Lower lobe of right lung (tissue), 2 donors: ENCODE measurements around the gene RNF222. TPM values are rescaled to one million over a fixed set of nuclear protein-coding genes. Genes with fewer than 3 reads are reported as not detected.

Source experiments
- ATAC-seq, 2 donors: fragments of 200-7000 bp; cut with Tn5 transposase; one replicate each; pipeline ENCODE4 v1.9.1; 2020 to 2022; ENCODE audit warnings: mild to moderate bottlenecking in 2 of 2, moderate library complexity in 2 of 2
- DNase-seq: peaks from one replicate; pipeline ENCODE4 v3.0.0-alpha.2; 2020
- H3K27ac ChIP-seq: fragments of 200-600 bp; one replicate; pipeline ENCODE4 v1.8.0; 2022
- H3K27me3 ChIP-seq: fragments of 200-600 bp; one replicate; pipeline ENCODE4 v1.8.0; 2022; ENCODE audit warnings: low read depth
- H3K36me3 ChIP-seq: fragments of 200-600 bp; one replicate; pipeline ENCODE4 v1.8.0; 2022; ENCODE audit warnings: mild to moderate bottlenecking
- H3K4me1 ChIP-seq: fragments of 200-600 bp; one replicate; pipeline ENCODE4 v1.8.0; 2022
- H3K4me3 ChIP-seq: fragments of 200-600 bp; one replicate; pipeline ENCODE4 v1.8.0; 2022; ENCODE audit warnings: mild to moderate bottlenecking
- H3K9me3 ChIP-seq: fragments of 200-600 bp; one replicate; pipeline ENCODE4 v1.8.0; 2022
- intact Hi-C: fragments of 100-400 bp; cut with DNase I; formaldehyde crosslinking; loops from one replicate; pipeline ENCODE4 v1.11.0; 2022
- total RNA-seq: library from RNA; stranded (reverse); fragmentation: NEBNext Ultra II Directional; extraction: Animal tissue kit (Norgen Biotek cat#: 25700); gene quantifications from one replicate; pipeline ENCODE4 v1.2.1, GENCODE V29; 2021
- TF ChIP-seq, protein P1 (sequence below): fragments of 200-600 bp; IDR thresholded peaks from one replicate; pipeline ENCODE4 v1.8.0; 2022; ENCODE audit warnings: antibody characterized with exemption, mild to moderate bottlenecking
- donor health status: DM: no; HTN: yes; CAD: no; lungs with severe emphysema.

RNF222 gene
- total RNA-seq, 1 donor from 2014 or later = not detected

DNA sequence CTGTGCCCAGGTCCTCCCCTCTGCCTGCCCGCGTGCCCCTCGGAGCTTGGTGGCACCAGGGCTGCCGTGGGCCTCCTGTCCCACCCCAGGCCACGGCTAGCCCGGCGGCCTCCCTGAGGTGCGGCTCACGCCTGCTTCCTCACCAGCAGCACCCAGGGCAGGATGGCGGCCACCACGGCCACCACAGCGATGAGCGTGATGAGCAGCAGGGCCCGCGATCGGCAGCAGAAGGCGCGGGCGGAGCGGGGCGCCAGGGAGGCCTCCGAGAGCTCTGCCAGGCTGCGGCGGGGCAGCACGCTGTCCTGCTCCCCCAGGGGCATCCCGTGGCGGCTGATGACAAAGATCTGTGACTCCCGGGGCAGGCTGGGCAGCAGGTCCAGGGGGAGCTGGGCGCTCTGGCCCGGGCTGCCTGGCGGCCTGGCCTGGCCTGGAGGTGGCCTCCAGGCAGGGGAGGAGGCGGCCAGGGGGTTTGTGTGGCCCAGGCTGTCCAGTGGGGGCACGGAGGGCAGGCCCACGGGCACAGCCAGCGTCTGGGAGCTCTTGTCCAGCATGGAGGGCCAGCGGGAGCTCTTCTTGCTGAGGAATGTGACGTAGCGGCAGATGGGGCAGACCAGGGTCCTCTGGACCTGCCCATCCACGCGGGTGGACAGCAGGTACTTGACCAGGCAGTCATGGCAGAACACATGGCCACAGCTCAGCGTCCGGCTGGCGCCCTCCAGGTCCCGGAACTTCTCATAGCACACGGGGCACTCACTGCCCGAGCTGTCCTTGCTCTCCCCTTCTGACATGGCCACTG lies 4.8 kb downstream of the RNF222 start:
- H3K9me3 ChIP-seq = no peaks in the 10 kb centered on the region
- H3K4me3 ChIP-seq = no peak overlapping the region
- intact Hi-C loops = no loop called here
- TF ChIP-seq, protein P1, sequence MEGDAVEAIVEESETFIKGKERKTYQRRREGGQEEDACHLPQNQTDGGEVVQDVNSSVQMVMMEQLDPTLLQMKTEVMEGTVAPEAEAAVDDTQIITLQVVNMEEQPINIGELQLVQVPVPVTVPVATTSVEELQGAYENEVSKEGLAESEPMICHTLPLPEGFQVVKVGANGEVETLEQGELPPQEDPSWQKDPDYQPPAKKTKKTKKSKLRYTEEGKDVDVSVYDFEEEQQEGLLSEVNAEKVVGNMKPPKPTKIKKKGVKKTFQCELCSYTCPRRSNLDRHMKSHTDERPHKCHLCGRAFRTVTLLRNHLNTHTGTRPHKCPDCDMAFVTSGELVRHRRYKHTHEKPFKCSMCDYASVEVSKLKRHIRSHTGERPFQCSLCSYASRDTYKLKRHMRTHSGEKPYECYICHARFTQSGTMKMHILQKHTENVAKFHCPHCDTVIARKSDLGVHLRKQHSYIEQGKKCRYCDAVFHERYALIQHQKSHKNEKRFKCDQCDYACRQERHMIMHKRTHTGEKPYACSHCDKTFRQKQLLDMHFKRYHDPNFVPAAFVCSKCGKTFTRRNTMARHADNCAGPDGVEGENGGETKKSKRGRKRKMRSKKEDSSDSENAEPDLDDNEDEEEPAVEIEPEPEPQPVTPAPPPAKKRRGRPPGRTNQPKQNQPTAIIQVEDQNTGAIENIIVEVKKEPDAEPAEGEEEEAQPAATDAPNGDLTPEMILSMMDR = no peak
- H3K27ac ChIP-seq = no peak overlapping the region
- H3K36me3 ChIP-seq = no peaks in the 10 kb centered on the region
- peaks cover 30% of the 10 kb centered on the region for H3K27me3 ChIP-seq
- no peak for DNase-seq
- peak; percentile 24 to 31 for ATAC-seq
- no peaks in the 10 kb centered on the region for H3K4me1 ChIP-seq

DNA sequence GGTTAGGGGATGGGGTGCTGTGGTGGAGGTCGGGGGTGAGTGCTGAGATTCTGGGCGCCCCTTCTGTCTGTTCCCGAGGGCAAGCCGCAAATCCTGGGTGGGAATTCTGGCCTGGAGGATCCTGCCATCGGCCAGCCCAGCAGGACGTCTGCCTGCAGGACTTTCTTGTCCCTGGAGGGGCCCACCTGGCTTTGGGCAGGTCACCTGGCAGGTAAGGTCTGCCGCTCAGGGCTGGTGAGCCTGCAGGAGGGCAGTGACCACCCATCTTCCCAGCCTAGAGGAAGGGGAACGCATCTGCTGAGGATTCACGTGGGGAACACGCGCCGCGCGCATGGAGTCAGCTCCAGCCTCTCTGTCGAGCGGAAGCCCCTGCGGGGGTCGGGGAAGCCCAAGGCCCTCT lies 5.4 kb downstream of the RNF222 start:
- intact Hi-C loops = no loop called here
- no peaks in the 10 kb centered on the region for H3K9me3 ChIP-seq
- TF ChIP-seq, protein P1 = no peak
- ATAC-seq = no peak
- H3K27ac ChIP-seq = no peak overlapping the region
- H3K4me1 ChIP-seq = no peaks in the 10 kb centered on the region
- H3K4me3 ChIP-seq = no peak overlapping the region
- H3K36me3 ChIP-seq = no peaks in the 10 kb centered on the region
- no peak for DNase-seq
- peaks cover 24% of the 10 kb centered on the region for H3K27me3 ChIP-seq

DNA sequence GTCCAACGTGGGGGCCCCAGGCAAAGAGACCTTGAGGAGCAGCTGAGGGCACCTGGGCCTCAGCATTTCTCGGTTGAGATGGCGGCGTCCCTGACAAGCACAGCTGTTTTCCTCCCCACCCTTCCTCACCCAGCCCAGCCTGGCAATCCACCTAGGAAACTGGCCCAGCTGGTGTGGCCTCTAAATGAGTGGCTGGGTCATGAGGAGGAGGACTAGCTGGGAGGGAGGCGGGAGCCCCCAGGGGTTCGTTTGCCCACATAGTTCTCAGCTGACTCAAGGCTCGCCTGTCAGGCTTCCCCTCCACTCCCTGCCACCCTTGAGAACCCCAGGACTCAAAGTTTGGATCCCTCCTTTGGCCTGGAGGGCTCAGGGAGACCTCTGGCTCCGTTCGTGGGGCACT lies 5.9 kb downstream of the RNF222 start:
- Histone ChIP-seq H3K27me3 (peaks cover 19% of the 10 kb centered on the region), H3K36me3 (no peaks in the 10 kb centered on the region), H3K9me3 (no peaks in the 10 kb centered on the region), H3K4me3 (no peak overlapping the region), H3K27ac (no peak overlapping the region), H3K4me1 (no peaks in the 10 kb centered on the region)
- TF ChIP-seq, protein P1 = no peak
- intact Hi-C loops = no loop called here
- DNase-seq (no peak), ATAC-seq (no peak)

DNA sequence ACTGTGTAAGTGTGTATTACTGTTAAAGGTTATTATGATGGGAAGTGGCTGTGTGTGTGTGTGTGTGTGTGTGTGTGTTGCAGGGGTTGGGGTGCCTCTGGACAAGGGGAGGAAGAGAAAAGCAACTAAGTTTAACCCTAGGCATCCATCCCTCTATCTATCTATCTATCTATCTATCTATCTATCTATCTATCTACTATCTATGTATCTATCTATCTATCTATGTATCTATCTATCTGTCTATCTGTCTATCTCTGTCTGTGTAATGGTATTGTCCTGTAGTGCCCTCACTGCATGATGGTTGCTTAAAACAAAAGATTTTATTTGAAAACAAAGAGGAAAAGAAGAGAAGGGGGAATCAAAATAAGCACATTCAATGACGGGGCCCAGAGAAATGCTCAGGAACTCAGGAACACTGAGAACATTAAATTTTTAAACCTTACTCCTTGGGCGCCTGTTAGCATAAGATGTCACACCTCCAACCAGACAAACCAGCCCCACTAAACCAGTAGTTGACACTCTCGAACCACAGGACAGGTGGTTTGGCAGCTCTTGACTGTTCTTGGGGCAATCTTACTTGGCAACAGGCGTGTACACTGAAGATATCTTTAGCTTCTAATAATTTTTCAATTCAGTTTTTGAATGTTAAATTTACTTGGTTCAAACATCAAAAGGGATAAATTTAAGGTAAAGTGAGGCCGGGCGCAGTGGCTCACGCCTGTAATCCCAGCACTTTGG lies 9.5 kb downstream of the RNF222 start:
- DNase-seq (no peak), ATAC-seq (no peak)
- Histone ChIP-seq H3K27me3 (no peaks in the 10 kb centered on the region), H3K4me3 (no peak overlapping the region), H3K36me3 (no peaks in the 10 kb centered on the region), H3K27ac (no peak overlapping the region), H3K4me1 (peaks cover 13% of the 10 kb centered on the region), H3K9me3 (no peaks in the 10 kb centered on the region)
- intact Hi-C loops = no loop called here
- TF ChIP-seq, protein P1 = no peak

DNA sequence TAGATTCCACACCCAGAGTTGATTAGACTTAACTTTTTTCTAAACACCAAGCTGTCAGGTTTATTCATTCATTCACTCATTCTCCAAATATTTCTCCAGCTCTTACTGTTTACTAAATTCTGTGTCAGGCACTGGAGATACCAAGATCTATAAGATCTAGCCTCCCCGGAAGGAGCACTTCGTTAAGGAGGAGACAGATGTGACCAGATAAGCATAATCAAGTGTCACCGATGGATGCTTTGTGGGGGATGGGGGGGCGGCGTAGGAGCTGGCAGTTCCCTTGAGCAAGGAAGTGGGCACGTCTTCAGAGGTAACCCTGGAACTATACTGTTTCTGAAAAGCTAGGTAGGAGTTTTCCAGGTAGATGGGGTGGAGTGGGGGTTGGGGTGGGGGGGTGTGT lies 10.8 kb downstream of the RNF222 start:
- ATAC-seq (no peak), DNase-seq (no peak)
- H3K36me3 ChIP-seq = peaks cover 1% of the 10 kb centered on the region
- H3K27ac ChIP-seq = no peak overlapping the region
- no peaks in the 10 kb centered on the region for H3K27me3 ChIP-seq
- H3K9me3 ChIP-seq = no peaks in the 10 kb centered on the region
- peaks cover 18% of the 10 kb centered on the region for H3K4me1 ChIP-seq
- H3K4me3 ChIP-seq = no peak overlapping the region
- intact Hi-C loops = no loop called here
- TF ChIP-seq, protein P1 = no peak
